ENCODE measurements around the gene SFI1. TPM values are rescaled to one million over a fixed set of nuclear protein-coding genes. Genes with fewer than 3 reads are reported as not detected.

SFI1 gene
- total RNA-seq, 3 donors from 2014 or later (not counting 1 experiment from before 2014, with no cell fraction given): 208 to 225 (median 217) TPM

- Mint-ChIP-seq H3K36me3 (no peaks in the 10 kb centered on the region), H3K27ac (no peak overlapping the region), H3K9me3 (no peaks in the 10 kb centered on the region), H3K4me1 (no peaks in the 10 kb centered on the region), H3K4me3 (no peak overlapping the region), H3K27me3 (ENCODE audit: low read depth in 2 of 2) (no peaks in the 10 kb centered on the region)
- no peak for DNase-seq
- TF ChIP-seq CTCF (IDR thresholded peaks at IDR 0.05): no peak
- intact Hi-C loops (cut with micrococcal nuclease): no loop called here
- Histone ChIP-seq H3K27ac (ENCODE audit: low read length) (no peak overlapping the region), H3K4me3 (ENCODE audit: low read length) (no peak overlapping the region), H3K36me3 (ENCODE audit: control insufficient read depth, insufficient read depth, low read length) (peaks cover 17% of the 10 kb centered on the region), H3K4me1 (ENCODE audit: control insufficient read depth, insufficient read depth, low read length) (no peaks in the 10 kb centered on the region), H3K27me3 (ENCODE audit: control insufficient read depth, insufficient read depth, low read length) (no peaks in the 10 kb centered on the region), H3K9me3 (ENCODE audit: control insufficient read depth, insufficient read depth, low read length) (no peaks in the 10 kb centered on the region)
- 88% methylated on average over 11 of the region's 11 CpGs for WGBS (ENCODE audit: insufficient coverage)
- no peak for ATAC-seq
Observed at GRCh38 chr22:31647523-31648320, 151.4 kb downstream of the SFI1 start.

- Mint-ChIP-seq H3K9me3 (no peaks in the 10 kb centered on the region), H3K27ac (no peak overlapping the region), H3K36me3 (no peaks in the 10 kb centered on the region), H3K27me3 (ENCODE audit: low read depth in 2 of 2) (no peaks in the 10 kb centered on the region), H3K4me3 (no peak overlapping the region), H3K4me1 (peaks cover 0 to 8% of the 10 kb centered on the region in 2 donors)
- no peak overlapping the region for H3K27ac ChIP-seq (ENCODE audit: low read length)
- no peak for TF ChIP-seq CTCF (IDR thresholded peaks at IDR 0.05)
- DNase-seq (no peak), ATAC-seq (no peak)
- H3K4me3 ChIP-seq (ENCODE audit: low read length): no peak overlapping the region
- no peaks in the 10 kb centered on the region for H3K27me3 ChIP-seq (ENCODE audit: control insufficient read depth, insufficient read depth, low read length)
- 83% methylated on average over 5 of the region's 6 CpGs for WGBS (ENCODE audit: insufficient coverage)
- peaks cover 14% of the 10 kb centered on the region for H3K36me3 ChIP-seq (ENCODE audit: control insufficient read depth, insufficient read depth, low read length)
- no peaks in the 10 kb centered on the region for H3K4me1 ChIP-seq (ENCODE audit: control insufficient read depth, insufficient read depth, low read length)
- H3K9me3 ChIP-seq (ENCODE audit: control insufficient read depth, insufficient read depth, low read length): no peaks in the 10 kb centered on the region
- intact Hi-C loops (cut with micrococcal nuclease): no loop called here
Observed at GRCh38 chr22:31650391-31650790, 154.1 kb downstream of the SFI1 start.

- Histone ChIP-seq H3K27ac (ENCODE audit: low read length) (no peak overlapping the region), H3K36me3 (ENCODE audit: control insufficient read depth, insufficient read depth, low read length) (peaks cover 14% of the 10 kb centered on the region), H3K4me1 (ENCODE audit: control insufficient read depth, insufficient read depth, low read length) (no peaks in the 10 kb centered on the region), H3K27me3 (ENCODE audit: control insufficient read depth, insufficient read depth, low read length) (no peaks in the 10 kb centered on the region), H3K9me3 (ENCODE audit: control insufficient read depth, insufficient read depth, low read length) (no peaks in the 10 kb centered on the region), H3K4me3 (ENCODE audit: low read length) (no peak overlapping the region)
- ATAC-seq: no peak
- Mint-ChIP-seq H3K9me3 (no peaks in the 10 kb centered on the region), H3K4me3 (no peak overlapping the region), H3K27me3 (ENCODE audit: low read depth in 2 of 2) (no peaks in the 10 kb centered on the region), H3K4me1 (peaks cover 0 to 10% of the 10 kb centered on the region in 2 donors), H3K36me3 (no peaks in the 10 kb centered on the region), H3K27ac (no peak overlapping the region)
- intact Hi-C loops (cut with micrococcal nuclease): no loop called here
- 73% methylated on average over 3 of the region's 4 CpGs for WGBS (ENCODE audit: insufficient coverage)
- DNase-seq: no peak
- TF ChIP-seq CTCF (IDR thresholded peaks at IDR 0.05): no peak
Observed at GRCh38 chr22:31651664-31652063, 155.3 kb downstream of the SFI1 start.

- no peaks in the 10 kb centered on the region for H3K36me3 Mint-ChIP-seq
Observed at GRCh38 chr22:31652088-31652487, 155.8 kb downstream of the SFI1 start.

More at GRCh38 chr22:31652088-31652487, 155.8 kb downstream of the SFI1 start:
- intact Hi-C loops (cut with micrococcal nuclease): no loop called here
- DNase-seq (no peak), ATAC-seq (no peak)
- Mint-ChIP-seq H3K4me3 (no peak overlapping the region), H3K9me3 (no peaks in the 10 kb centered on the region), H3K4me1 (peaks cover 0 to 12% of the 10 kb centered on the region in 2 donors), H3K27me3 (ENCODE audit: low read depth in 2 of 2) (no peaks in the 10 kb centered on the region), H3K27ac (no peak overlapping the region)
- WGBS (ENCODE audit: insufficient coverage): 81% methylated on average over 8 of the region's 9 CpGs
- Histone ChIP-seq H3K27me3 (ENCODE audit: control insufficient read depth, insufficient read depth, low read length) (no peaks in the 10 kb centered on the region), H3K9me3 (ENCODE audit: control insufficient read depth, insufficient read depth, low read length) (no peaks in the 10 kb centered on the region), H3K4me1 (ENCODE audit: control insufficient read depth, insufficient read depth, low read length) (no peaks in the 10 kb centered on the region), H3K4me3 (ENCODE audit: low read length) (no peak overlapping the region), H3K36me3 (ENCODE audit: control insufficient read depth, insufficient read depth, low read length) (peaks cover 12% of the 10 kb centered on the region), H3K27ac (ENCODE audit: low read length) (no peak overlapping the region)
- TF ChIP-seq CTCF (IDR thresholded peaks at IDR 0.05): no peak

Data from natural killer cell (primary cell).